Activated CD8-positive, alpha-beta memory T cell treated with anti-CD3 and anti-CD28 coated beads for 36 hours (primary cell): ENCODE data around the gene GRIP2. TPM values are rescaled to one million over a fixed set of nuclear protein-coding genes. Genes with fewer than 3 reads are reported as not detected.

Source experiments
- CTCF ChIA-PET: fragments of 350-600 bp; sonication (Branson Sonifier 250); formaldehyde crosslinking; loops from one replicate; lab custom pipeline; 2021; ENCODE audit warnings: antibody characterized with exemption; lab: Charles Lee
- POLR2A ChIA-PET: fragments of 350-600 bp; sonication (Branson Sonifier 250); formaldehyde crosslinking; loops from one replicate; lab custom pipeline; 2021; ENCODE audit warnings: antibody characterized with exemption; lab: Charles Lee
- total RNA-seq, 2 experiments: library from RNA; stranded (reverse); gene quantifications; one replicate each; pipeline ENCODE4 v1.2.3, GENCODE V29; 2021

GRIP2 gene
- total RNA-seq, 2 experiments from 2014 or later, result not detected

GRCh38 chr3:14562121-14562890 lies 22.2 kb upstream of the GRIP2 start:
- CTCF ChIA-PET, result no interaction called here
- POLR2A ChIA-PET, result no interaction called here

GRCh38 chr3:14561051-14561960 lies 21.2 kb upstream of the GRIP2 start:
- POLR2A ChIA-PET, result no interaction called here
- CTCF ChIA-PET, result no interaction called here

- ChIA-PET CTCF (no interaction called here), POLR2A (no interaction called here)
Measured at GRCh38 chr3:14560110-14560509, 20.0 kb upstream of the GRIP2 start.

GRCh38 chr3:14558029-14558428 lies 17.9 kb upstream of the GRIP2 start:
- POLR2A ChIA-PET, result no interaction called here
- CTCF ChIA-PET, result no interaction called here

GRCh38 chr3:14555835-14556234 lies 15.7 kb upstream of the GRIP2 start:
- POLR2A ChIA-PET, result no interaction called here
- CTCF ChIA-PET, result no interaction called here

GRCh38 chr3:14554715-14555114 lies 14.6 kb upstream of the GRIP2 start:
- ChIA-PET POLR2A (no interaction called here), CTCF (no interaction called here)

- ChIA-PET POLR2A (no interaction called here), CTCF (no interaction called here)
Measured at GRCh38 chr3:14553871-14554270, 13.7 kb upstream of the GRIP2 start.

GRCh38 chr3:14552717-14553116 lies 12.6 kb upstream of the GRIP2 start:
- CTCF ChIA-PET, result interaction anchor here (1.4 kb wide), 1 partner anchor 368 kb away, joined by 3 read pairs; no protein-coding TSS in a partner anchor
- POLR2A ChIA-PET, result no interaction called here

GRCh38 chr3:14552041-14552648 lies 12.0 kb upstream of the GRIP2 start:
- CTCF ChIA-PET, result interaction anchor here (1.4 kb wide), 1 partner anchor 369 kb away, joined by 3 read pairs; no protein-coding TSS in a partner anchor

GRCh38 chr3:14550651-14551611 lies 10.8 kb upstream of the GRIP2 start:
- POLR2A ChIA-PET, result no interaction called here
- CTCF ChIA-PET, result no interaction called here

More at GRCh38 chr3:14552041-14552648, 12.0 kb upstream of the GRIP2 start:
- POLR2A ChIA-PET, result no interaction called here

GRCh38 chr3:14550181-14550580 lies 10.0 kb upstream of the GRIP2 start:
- ChIA-PET CTCF (no interaction called here), POLR2A (no interaction called here)

- ChIA-PET POLR2A (interaction anchor here (0.6 kb wide), 1 partner anchor 314 kb away, joined by 3 read pairs; no protein-coding TSS in a partner anchor), CTCF (interaction anchor here (0.6 to 1.2 kb wide), 2 partner anchors 288 to 449 kb away, joined by 3 to 6 read pairs; no protein-coding TSS in a partner anchor)
Measured at GRCh38 chr3:14549256-14549919, 9.2 kb upstream of the GRIP2 start.

- POLR2A ChIA-PET, result no interaction called here
- CTCF ChIA-PET, result interaction anchor here (0.9 to 1.1 kb wide), 2 partner anchors 10 to 25 kb away, joined by 3 read pairs; no protein-coding TSS in a partner anchor
Measured at GRCh38 chr3:14548321-14548729, 8.2 kb upstream of the GRIP2 start.

- ChIA-PET CTCF (interaction anchor here (0.6 to 1.1 kb wide), 2 partner anchors 24 to 1057 kb away, joined by 3 to 6 read pairs; no protein-coding TSS in a partner anchor), POLR2A (no interaction called here)
Measured at GRCh38 chr3:14547693-14548092, 7.6 kb upstream of the GRIP2 start.

GRCh38 chr3:14546041-14546440 lies 5.9 kb upstream of the GRIP2 start:
- CTCF ChIA-PET, result interaction anchor here (2.0 kb wide), 1 partner anchor 37 kb away, joined by 6 read pairs; no protein-coding TSS in a partner anchor

GRCh38 chr3:14545251-14545635 lies 5.1 kb upstream of the GRIP2 start:
- ChIA-PET CTCF (interaction anchor here (0.6 kb wide), 1 partner anchor 156 kb away, joined by 3 read pairs; no protein-coding TSS in a partner anchor), POLR2A (no interaction called here)

More at GRCh38 chr3:14546041-14546440, 5.9 kb upstream of the GRIP2 start:
- POLR2A ChIA-PET, result no interaction called here
